T-helper 17 cell (primary cell): Measurements from ENCODE around the gene CCDC144A. TPM values are rescaled to one million over a fixed set of nuclear protein-coding genes. Genes with fewer than 3 reads are reported as not detected.
A peak's percentile ranks its signal among the peaks of the same experiment; 100 is the strongest.
"Not testable (repeated sequence)": the region's sequence is repeated elsewhere in the genome, so short reads cannot be mapped to it uniquely, and the experiment has no call there.

Experiments
- ATAC-seq: fragments of 150-1000 bp; cut with Tn5 transposase; 2 replicates; pipeline ENCODE4 v1.10.0; 2021; ENCODE audit warnings: mild to moderate bottlenecking, moderate library complexity
- DNase-seq, 3 donors: peaks; one replicate each; pipeline versions ENCODE4 v3.0.0 to v3.0.0-alpha.2; 2020 to 2021
- H3K9me3 ChIP-seq: one replicate; pipeline ENCODE4 v1.7.0; 2013; ENCODE audit warnings: low read length, mild to moderate bottlenecking; ENCODE audit not compliant: control insufficient read depth, poor library complexity, severe bottlenecking
- H3K27ac Mint-ChIP-seq: one replicate; pipeline ENCODE4 v1.8.0; 2022; ENCODE audit warnings: mild to moderate bottlenecking, moderate library complexity, mixed read lengths
- H3K27me3 Mint-ChIP-seq: one replicate; pipeline ENCODE4 v1.8.0; 2022; ENCODE audit warnings: mixed read lengths
- H3K36me3 Mint-ChIP-seq: one replicate; pipeline ENCODE4 v1.8.0; 2022; ENCODE audit warnings: low read depth, mixed read lengths
- H3K4me1 Mint-ChIP-seq: one replicate; pipeline ENCODE4 v1.8.0; 2022; ENCODE audit warnings: mild to moderate bottlenecking, mixed read lengths
- H3K4me3 Mint-ChIP-seq: one replicate; pipeline ENCODE4 v1.8.0; 2022; ENCODE audit warnings: mild to moderate bottlenecking, moderate library complexity, mixed read lengths
- total RNA-seq, 4 donors: library from RNA in 2 of 4; stranded (reverse) in 2 of 4; gene quantifications; one replicate each; pipeline ENCODE4 v1.2.3 and lab custom pipeline; 2022 to 2026

The CCDC144A gene, protein sequence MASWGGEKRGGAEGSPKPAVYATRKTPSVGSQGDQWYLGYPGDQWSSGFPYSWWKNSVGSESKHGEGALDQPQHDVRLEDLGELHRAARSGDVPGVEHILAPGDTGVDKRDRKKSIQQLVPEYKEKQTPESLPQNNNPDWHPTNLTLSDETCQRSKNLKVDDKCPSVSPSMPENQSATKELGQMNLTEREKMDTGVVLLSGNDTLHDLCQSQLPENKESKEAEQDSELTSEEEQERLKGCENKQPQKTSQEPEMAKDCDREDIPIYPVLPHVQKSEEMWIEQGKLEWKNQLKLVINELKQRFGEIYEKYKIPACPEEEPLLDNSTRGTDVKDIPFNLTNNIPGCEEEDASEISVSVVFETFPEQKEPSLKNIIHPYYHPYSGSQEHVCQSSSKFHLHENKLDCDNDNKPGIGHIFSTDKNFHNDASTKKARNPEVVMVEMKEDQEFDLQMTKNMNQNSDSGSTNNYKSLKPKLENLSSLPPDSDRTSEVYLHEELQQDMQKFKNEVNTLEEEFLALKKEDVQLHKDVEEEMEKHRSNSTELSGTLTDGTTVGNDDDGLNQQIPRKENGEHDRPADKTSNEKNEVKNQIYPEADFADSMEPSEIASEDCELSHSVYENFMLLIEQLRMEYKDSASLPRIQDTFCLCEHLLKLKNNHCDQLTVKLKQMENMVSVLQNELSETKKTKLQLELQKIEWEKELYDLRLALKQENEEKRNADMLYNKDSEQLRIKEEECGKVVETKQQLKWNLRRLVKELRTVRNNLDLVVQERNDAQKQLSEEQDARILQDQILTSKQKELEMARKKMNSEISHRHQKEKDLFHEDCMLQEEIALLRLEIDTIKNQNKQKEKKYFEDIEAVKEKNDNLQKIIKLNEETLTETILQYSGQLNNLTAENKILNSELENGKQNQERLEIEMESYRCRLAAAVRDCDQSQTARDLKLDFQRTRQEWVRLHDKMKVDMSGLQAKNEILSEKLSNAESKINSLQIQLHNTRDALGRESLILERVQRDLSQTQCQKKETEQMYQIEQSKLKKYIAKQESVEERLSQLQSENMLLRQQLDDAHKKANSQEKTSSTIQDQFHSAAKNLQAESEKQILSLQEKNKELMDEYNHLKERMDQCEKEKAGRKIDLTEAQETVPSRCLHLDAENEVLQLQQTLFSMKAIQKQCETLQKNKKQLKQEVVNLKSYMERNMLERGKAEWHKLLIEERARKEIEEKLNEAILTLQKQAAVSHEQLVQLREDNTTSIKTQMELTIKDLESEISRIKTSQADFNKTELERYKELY (N-terminal part only)
- total RNA-seq (10 to 100 TPM in 1 of 2 donors, 1 to 10 TPM in 1; 9.9 to 11.8 TPM), total RNA-seq (lab: John Stamatoyannopoulos, UW) (0.23 to 16.3 reads per million in 2 donors)

DNA sequence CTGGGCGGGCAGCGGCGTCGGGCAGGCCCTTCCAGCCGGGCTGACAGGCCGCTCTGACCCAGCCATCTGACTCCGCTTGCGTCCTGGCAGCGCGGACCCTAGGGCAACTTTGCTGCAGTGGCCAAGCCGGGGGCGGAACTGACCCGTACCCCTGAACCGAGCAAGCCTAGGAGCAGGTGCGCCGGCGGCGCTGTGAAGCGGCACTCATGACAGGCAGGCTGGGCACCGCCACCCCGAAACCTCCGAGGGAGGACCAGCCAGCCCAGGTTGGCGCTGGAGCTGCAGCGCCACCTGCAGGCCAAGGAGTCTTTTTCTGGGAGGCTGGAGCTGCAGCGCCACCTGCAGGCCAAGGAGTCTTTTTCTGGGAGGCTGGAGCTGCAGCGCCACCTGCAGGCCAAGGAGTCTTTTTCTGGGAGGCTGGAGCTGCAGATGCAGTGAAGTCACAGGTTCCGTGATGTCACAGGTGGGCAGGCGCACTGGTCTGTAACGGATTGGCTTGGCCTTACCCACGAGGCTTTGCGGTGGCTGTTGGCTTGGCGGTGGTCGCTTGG, at the start of gene CCDC144A:
Gene CCDC144A (plus strand): TSS at position 511 of the 551 bp plus-strand sequence. CDS start 160 bp downstream, outside the sequence.
- not testable (repeated sequence) for H3K4me1 Mint-ChIP-seq, H3K27me3 Mint-ChIP-seq, H3K4me3 Mint-ChIP-seq, H3K9me3 ChIP-seq, H3K36me3 Mint-ChIP-seq, H3K27ac Mint-ChIP-seq
- peak; percentile 52 for ATAC-seq
- DNase-seq = peak; percentile 7 to 54 (median 19)

DNA sequence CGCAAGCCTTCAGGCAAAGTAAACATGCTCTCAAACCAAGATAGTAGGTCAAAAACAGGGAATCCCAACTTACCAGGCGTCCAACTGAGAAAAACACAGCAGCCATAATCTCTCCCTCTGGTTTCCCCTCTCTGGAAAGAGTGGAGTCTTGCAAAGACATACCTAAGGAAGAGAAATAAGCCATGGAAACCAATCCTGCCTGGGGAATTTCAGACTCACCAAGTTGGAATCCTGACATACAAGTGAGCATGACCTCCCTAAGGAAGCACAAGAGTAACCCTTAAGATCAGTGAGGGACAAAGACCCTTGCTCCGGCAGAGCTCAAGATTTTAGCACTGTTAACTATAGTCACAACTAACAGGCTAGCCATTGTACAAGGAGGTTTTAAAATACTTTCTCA, 40.5 kb upstream of the CCDC144A start:
- no peaks in the 10 kb centered on the region for H3K27me3 Mint-ChIP-seq
- DNase-seq = no peak

DNA sequence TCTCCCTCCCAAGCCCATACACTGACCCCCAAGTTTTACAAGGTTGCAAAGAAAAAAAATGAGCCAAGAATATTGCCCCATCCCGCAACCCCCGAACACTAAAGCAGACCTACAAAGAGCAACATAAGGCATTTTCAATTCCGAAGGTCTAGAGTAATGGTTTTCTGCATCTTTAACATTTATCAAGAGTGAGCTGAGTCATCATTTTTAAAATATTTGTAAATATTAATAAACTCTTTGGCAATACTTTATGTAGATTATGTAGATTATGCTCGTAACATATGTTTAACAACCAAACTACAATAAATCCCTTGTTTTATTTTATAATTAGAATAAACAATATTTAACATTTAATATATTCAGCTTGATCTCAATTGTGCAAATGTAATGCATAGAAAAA, 37.8 kb upstream of the CCDC144A start:
- peaks cover 16% of the 10 kb centered on the region for H3K4me1 Mint-ChIP-seq

More for the DNA sequence above, 40.5 kb upstream of the CCDC144A start:
- no peaks in the 10 kb centered on the region for H3K9me3 ChIP-seq
- peaks cover 3% of the 10 kb centered on the region for H3K36me3 Mint-ChIP-seq
- ATAC-seq = no peak
- H3K4me1 Mint-ChIP-seq = peaks cover 16% of the 10 kb centered on the region
- no peak overlapping the region for H3K27ac Mint-ChIP-seq
- H3K4me3 Mint-ChIP-seq = no peak overlapping the region

DNA sequence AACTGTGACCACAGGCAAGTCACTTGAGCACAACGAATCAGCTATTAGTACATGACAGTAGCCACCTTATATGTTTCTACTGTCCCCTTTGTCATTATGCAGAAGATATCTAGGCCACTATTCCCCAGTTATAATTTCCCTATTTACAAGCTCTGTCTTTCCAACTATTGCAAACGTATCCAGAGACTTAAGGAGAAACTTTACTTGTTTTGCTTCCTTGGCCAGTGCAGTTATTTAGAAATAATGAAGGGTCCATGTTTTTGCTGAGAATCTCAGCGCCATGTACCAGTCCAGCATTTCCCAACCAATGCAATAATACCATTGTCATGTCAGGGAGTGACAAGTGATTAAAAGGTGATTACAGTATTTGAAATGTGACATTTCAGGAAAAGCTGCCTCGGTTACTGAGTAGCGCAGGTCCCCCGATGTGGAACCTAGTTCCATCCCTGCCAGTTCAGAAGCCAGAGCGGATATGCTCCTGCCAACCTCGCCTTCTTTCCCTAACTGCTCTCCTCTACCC, 37.1 kb upstream of the CCDC144A start:
- peak overlapping the region; percentile 27 for H3K27ac Mint-ChIP-seq
- peaks cover 3% of the 10 kb centered on the region for H3K36me3 Mint-ChIP-seq
- H3K27me3 Mint-ChIP-seq = peaks cover 7% of the 10 kb centered on the region
- no peaks in the 10 kb centered on the region for H3K9me3 ChIP-seq
- peaks cover 16% of the 10 kb centered on the region for H3K4me1 Mint-ChIP-seq
- ATAC-seq (no peak), DNase-seq (no peak)
- H3K4me3 Mint-ChIP-seq = peak overlapping the region; percentile 87

More for the DNA sequence above, 37.8 kb upstream of the CCDC144A start:
- no peak for ATAC-seq
- Mint-ChIP-seq H3K4me3 (peak overlapping the region; percentile 45), H3K27ac (no peak overlapping the region), H3K36me3 (peaks cover 3% of the 10 kb centered on the region), H3K27me3 (peaks cover under 1% of the 10 kb centered on the region)
- DNase-seq = no peak
- H3K9me3 ChIP-seq = no peaks in the 10 kb centered on the region

DNA sequence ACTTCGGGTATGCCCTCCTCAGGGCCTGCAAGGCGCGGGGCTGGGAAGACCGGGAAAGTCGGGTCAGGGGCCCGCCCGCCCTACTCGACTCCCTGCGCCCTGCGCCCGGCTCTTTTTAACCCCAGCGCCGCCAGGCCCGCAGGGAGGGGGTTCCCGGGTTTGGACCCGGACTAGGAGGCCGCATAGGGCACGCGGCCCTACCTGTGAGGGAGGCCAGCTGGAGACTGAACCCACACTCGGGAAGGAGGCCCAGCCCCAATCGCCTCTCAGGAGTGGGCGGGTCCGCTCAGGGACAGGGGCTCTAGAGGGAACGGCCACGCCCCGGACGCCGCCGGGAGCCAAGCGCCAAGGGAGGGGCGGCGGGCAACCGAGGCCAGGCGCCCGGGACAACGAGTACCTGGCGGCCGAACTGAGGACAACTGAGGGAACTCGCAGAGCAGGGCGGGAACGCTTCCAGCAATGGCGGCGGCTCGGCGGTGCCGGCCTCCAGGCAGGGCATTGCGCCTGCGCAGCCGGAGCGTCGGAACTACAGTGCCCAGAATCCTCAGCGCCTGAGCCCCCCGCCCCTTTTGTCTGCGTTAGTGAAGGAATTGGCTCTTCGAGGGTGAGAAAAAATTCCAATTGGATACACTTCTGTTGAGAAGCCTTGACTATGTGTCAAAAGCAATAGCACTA, 36.5 kb upstream of the CCDC144A start, which contains the start of gene ZNF624:
Gene ZNF624 (minus strand): TSS at position 484 of the 675 bp plus-strand sequence.
- H3K27ac Mint-ChIP-seq = peak within 1 kb of the TSS; percentile 27
- H3K4me3 Mint-ChIP-seq = peak within 1 kb of the TSS; percentile 87
- DNase-seq (peak; percentile 78), ATAC-seq (peak; percentile 100)
- H3K27me3 Mint-ChIP-seq = peaks cover 13% of the 10 kb centered on the region
- peaks cover 16% of the 10 kb centered on the region for H3K4me1 Mint-ChIP-seq
- peaks cover 3% of the 10 kb centered on the region for H3K36me3 Mint-ChIP-seq
- no peaks in the 10 kb centered on the region for H3K9me3 ChIP-seq

DNA sequence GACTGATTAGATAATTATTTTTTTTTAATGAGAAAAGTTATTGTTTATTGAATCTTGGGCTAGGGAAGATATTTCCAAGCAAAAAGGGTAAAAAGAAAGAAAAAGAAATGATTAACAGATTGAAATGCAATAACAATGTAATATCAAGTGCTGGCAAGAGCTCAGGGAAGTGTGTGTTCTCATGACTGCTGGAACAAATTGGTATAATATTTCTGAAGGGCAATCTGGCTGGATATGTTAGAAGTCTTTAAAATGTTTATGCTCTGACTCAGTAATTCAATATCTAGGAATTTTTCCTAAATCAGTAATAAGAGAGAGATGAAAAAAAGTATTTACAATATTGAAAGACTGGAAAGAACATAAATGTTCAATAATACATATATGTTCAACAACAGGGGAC, 28.8 kb upstream of the CCDC144A start:
- peaks cover 44% of the 10 kb centered on the region for H3K27me3 Mint-ChIP-seq
- peaks cover 3% of the 10 kb centered on the region for H3K36me3 Mint-ChIP-seq

DNA sequence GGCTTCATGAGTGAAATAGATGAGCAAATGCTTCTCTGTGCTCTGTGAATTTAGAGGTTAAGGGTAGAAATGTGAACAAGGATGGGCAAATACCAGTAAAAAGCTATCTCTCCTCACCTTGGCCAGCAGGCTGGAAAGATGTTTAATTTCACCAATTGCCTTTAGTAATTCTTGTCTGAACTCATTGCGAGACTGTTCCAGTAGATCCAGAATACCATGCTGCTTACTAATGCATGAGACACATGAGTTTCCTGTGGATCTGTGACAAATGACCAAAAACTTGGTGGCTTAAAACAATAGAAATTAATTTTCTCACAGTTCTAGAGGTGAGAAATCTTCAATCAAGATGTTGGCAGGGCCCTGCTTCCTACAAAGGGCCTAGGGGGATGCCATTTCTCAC, 27.1 kb upstream of the CCDC144A start:
- peaks cover 3% of the 10 kb centered on the region for H3K36me3 Mint-ChIP-seq
- H3K27ac Mint-ChIP-seq = no peak overlapping the region
- peaks cover 44% of the 10 kb centered on the region for H3K27me3 Mint-ChIP-seq
- H3K4me1 Mint-ChIP-seq = no peaks in the 10 kb centered on the region
- H3K9me3 ChIP-seq = no peaks in the 10 kb centered on the region
- DNase-seq (no peak), ATAC-seq (no peak)
- H3K4me3 Mint-ChIP-seq = no peak overlapping the region

More for the DNA sequence above, 28.8 kb upstream of the CCDC144A start:
- no peak for DNase-seq
- no peaks in the 10 kb centered on the region for H3K9me3 ChIP-seq
- Mint-ChIP-seq H3K4me3 (no peak overlapping the region), H3K4me1 (no peaks in the 10 kb centered on the region), H3K27ac (no peak overlapping the region)
- no peak for ATAC-seq

DNA sequence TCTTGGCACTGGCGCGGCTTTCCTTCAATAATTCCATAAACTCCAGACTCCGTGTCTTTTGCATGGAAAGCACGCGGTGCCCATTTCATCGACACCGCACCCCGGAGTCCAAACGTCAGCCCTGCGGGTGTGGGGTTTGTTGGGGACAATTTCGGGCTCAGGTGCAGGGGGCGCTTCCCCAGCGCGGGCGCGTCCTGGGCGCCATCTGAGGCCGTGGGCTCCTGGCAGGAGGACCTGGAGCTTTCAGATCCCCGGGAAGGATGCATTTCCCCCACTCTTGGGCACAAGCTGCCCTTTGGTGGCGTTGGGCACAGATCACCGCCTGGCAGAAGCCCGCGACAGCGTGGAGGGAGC, 23.5 kb upstream of the CCDC144A start:
- not testable (repeated sequence) for H3K4me1 Mint-ChIP-seq, H3K36me3 Mint-ChIP-seq, H3K4me3 Mint-ChIP-seq, DNase-seq, H3K27ac Mint-ChIP-seq, ATAC-seq, H3K9me3 ChIP-seq
- H3K27me3 Mint-ChIP-seq = peaks cover 37% of the 10 kb centered on the region

DNA sequence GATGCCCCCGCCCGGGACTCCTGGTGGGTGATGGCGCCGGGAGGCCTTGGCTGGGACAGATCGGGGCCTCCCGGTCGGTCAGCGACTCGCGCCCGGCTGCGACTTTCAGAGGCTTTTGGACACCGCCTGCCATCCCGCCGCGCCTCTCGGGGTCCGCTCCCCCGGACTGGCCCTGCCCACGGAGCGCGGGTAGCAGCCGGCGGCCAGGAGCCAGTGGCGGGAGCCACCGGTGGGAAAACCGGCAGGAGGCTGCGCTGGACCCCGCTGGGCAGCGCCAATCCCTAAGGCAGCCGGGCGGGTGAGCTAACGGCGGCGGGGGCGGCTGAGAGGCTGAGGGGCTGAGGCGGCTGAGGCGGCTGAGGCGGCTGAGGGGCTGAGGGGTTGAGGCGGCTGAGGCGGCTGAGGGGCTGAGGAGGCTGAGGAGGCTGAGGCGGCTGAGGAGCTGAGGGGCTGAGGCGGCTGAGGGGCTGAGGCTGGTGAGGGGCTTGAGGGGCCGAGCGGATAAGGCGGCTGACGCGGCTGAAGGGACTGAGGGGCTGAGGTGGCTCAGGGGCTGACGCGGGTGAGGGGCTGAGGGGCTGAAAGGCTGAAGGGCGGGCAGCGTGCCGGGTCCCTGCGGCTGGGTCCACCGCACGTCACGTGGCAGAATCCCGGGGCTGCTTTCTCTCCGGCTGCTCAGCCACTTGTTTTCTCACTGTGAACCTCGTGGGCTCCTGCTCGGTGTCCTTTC, 23.0 kb upstream of the CCDC144A start:
- H3K27ac Mint-ChIP-seq, H3K36me3 Mint-ChIP-seq, H3K4me1 Mint-ChIP-seq, H3K9me3 ChIP-seq, DNase-seq: not testable (repeated sequence)
- Mint-ChIP-seq H3K27me3 (peaks cover 38% of the 10 kb centered on the region), H3K4me3 (peak overlapping the region; percentile 71)
- peak; percentile 12 for ATAC-seq

DNA sequence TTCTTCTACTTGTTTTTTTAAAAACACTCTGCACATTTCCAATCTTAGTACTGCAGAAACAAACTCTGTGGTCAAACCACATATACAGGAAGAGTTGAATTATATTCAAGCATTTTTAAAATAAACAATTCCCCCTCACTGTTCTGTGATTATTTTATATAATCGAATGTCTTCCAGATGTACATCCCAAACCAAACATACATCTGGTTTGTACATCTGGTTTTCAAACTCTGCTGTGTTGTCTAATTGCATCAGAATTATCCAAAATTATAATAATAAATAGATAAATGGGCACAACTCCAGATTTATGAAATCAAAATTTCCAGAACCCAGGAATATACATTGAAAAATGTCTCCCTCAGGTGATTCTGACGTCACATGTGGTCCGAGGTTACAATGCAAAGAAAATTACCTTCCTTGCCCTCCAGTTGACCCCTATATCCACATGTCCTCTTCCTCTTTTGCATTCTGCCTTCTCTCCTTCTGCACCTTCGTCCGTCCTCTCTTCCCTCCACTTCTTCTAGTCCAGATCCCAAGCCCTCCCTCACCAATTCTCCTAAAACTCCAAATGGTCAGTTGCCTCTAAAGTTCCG, 13.3 kb upstream of the CCDC144A start:
- H3K9me3 ChIP-seq = no peaks in the 10 kb centered on the region
- Mint-ChIP-seq H3K27ac (no peak overlapping the region), H3K27me3 (peaks cover 25% of the 10 kb centered on the region), H3K4me1 (peaks cover 2% of the 10 kb centered on the region), H3K4me3 (no peak overlapping the region), H3K36me3 (no peaks in the 10 kb centered on the region)
- DNase-seq (no peak), ATAC-seq (no peak)
